Spleen (tissue), 11 donors: ENCODE data around the gene DAPL1. TPM values are rescaled to one million over a fixed set of nuclear protein-coding genes. Genes with fewer than 3 reads are reported as not detected.

ENCODE experiments used
- DNase-seq: peaks from one replicate; pipeline ENCODE4 v3.0.0-alpha.2; 2020
- H3K27ac ChIP-seq, 8 donors: fragments of 200-600 bp; sonication (generic) in 7 of 8; 1 replicate in 4 of 8; 2 replicates in 4 of 8; pipeline versions ENCODE4 v1.5.0 to v1.8.0; 2016 to 2021; ENCODE audit warnings: inconsistent platforms in 4 of 8, mild to moderate bottlenecking in 4 of 8, moderate library complexity in 1 of 8
- H3K27me3 ChIP-seq, 7 donors: fragments of 200-600 bp; sonication (generic) in 6 of 7; replicated peaks in 1 of 7; 1 replicate in 4 of 7; 2 replicates in 3 of 7; pipeline versions ENCODE4 v1.5.0 to v1.8.0; 2016 to 2021; ENCODE audit warnings: inconsistent platforms in 3 of 7, mild to moderate bottlenecking in 1 of 7
- H3K36me3 ChIP-seq, 6 donors: fragments of 200-600 bp; sonication (generic) in 5 of 6; 1 replicate in 4 of 6; 2 replicates in 2 of 6; pipeline versions ENCODE4 v1.5.0 to v1.8.0; 2016 to 2021; ENCODE audit warnings: inconsistent platforms in 2 of 6
- H3K4me1 ChIP-seq, 6 donors: fragments of 200-600 bp; sonication (generic) in 5 of 6; 1 replicate in 3 of 6; 2 replicates in 3 of 6; pipeline versions ENCODE4 v1.5.0 to v1.8.0; 2016 to 2021; ENCODE audit warnings: inconsistent platforms in 3 of 6
- H3K4me3 ChIP-seq, 8 donors: fragments of 200-600 bp; sonication (generic) in 7 of 8; 1 replicate in 4 of 8; 2 replicates in 4 of 8; pipeline versions ENCODE4 v1.5.0 to v1.8.0; 2016 to 2021; ENCODE audit warnings: inconsistent platforms in 4 of 8, mild to moderate bottlenecking in 4 of 8, moderate library complexity in 2 of 8
- H3K9me3 ChIP-seq, 8 donors: fragments of 200-600 bp; sonication (generic) in 7 of 8; 1 replicate in 4 of 8; 2 replicates in 4 of 8; pipeline versions ENCODE4 v1.5.0 to v1.8.0; 2016 to 2021; ENCODE audit warnings: inconsistent platforms in 4 of 8
- CTCF ChIP-seq, 11 experiments: fragments of 200-600 bp in 7 of 11; fragments of 450-650 bp in 4 of 11; sonication (generic) in 4 of 11; IDR thresholded peaks in 8 of 11; conservative IDR thresholded peaks in 3 of 11; 1 replicate in 7 of 11; 2 replicates in 4 of 11; pipeline versions ENCODE4 v1.4.0 to v1.8.0; 2016 to 2021; ENCODE audit warnings: antibody characterized with exemption in 11 of 11, inconsistent platforms in 4 of 11, mild to moderate bottlenecking in 1 of 11
- POLR2A ChIP-seq, 3 donors: fragments of 450-650 bp; IDR thresholded peaks; one replicate each; pipeline ENCODE4 v1.5.1; 2017; ENCODE audit warnings: antibody characterized with exemption in 3 of 3, mild to moderate bottlenecking in 1 of 3
- POLR2AphosphoS5 ChIP-seq, 3 donors: sonication (generic); formaldehyde crosslinking; IDR thresholded peaks; one replicate each; pipeline ENCODE4 v1.5.1; 2017; ENCODE audit warnings: antibody characterized with exemption in 3 of 3
- WGBS, 5 donors: extraction: QIAGEN DNeasy Blood & Tissue Kit in 3 of 5; methylation state at CpG; one replicate each; pipeline versions ENCODE4 v1.1.5 to v1.1.7; 2013 to 2018; 5-methylcytosine and 5-hydroxymethylcytosine counted together
- intact Hi-C: fragments of 100-400 bp; cut with DNase I; formaldehyde crosslinking; loops from one replicate; pipeline ENCODE4 v1.15.0; 2023; ENCODE audit warnings: low total_unique reads
- polyA plus RNA-seq, 3 donors: library from polyadenylated mRNA; stranded (reverse); fragments of 200-250 nt; gene quantifications; one replicate each; pipeline ENCODE4 v1.2.1, GENCODE V29; 2013
- total RNA-seq, 7 donors: library from RNA; depleted of rRNA in 3 of 7; stranded (reverse); fragments of >200 nt in 3 of 7; fragmentation: NEBNext Ultra II Directional in 4 of 7; extraction: Animal tissue kit (Norgen Biotek cat#: 25700) in 4 of 7; gene quantifications; one replicate each; pipeline versions ENCODE4 v1.1.0 to v1.2.1, GENCODE V29; 2016 to 2021
- donor health status: healthy with polysubstance abuse.
- donor health status: DM: no; HTN: no; CAD: no; lungs with moderate emphysema.
- donor health status: DM: no; HTN: no; CAD: no.
- donor health status: Bipolar disorder and iron deficiency.
- donor health status: healthy.
- donor health status: DM: no; HTN: no; CAD: no.
- donor health status: DM: yes; HTN: yes; CAD: no.

The DAPL1 gene
- total and polyA plus RNA-seq, 10 donors = 0.21 to 4.1 (median 0.73) TPM; not detected in 7

GRCh38 chr2:158829167-158829566 is 34.0 kb downstream of the DAPL1 start:
- Histone ChIP-seq H3K4me1 (no peaks in the 10 kb centered on the region), H3K36me3 (no peaks in the 10 kb centered on the region), H3K27ac (no peak overlapping the region), H3K27me3 (peaks cover 0 to 7% (median 0%) of the 10 kb centered on the region in 7 donors), H3K4me3 (no peak overlapping the region), H3K9me3 (no peaks in the 10 kb centered on the region)
- intact Hi-C loops = no loop called here
- no peak for TF ChIP-seq POLR2AphosphoS5 (IDR thresholded peaks at IDR 0.05)
- TF ChIP-seq POLR2A (IDR thresholded peaks at IDR 0.05) = no peak
- no peak for TF ChIP-seq CTCF (IDR thresholded peaks at IDR 0.05 in 8 of 11, conservative IDR thresholded peaks at IDR 0.05 in 3 of 11)
- WGBS, 5 donors = 87 to 96% (median 91%) methylated on average over 4 of the region's 4 CpGs
- no peak for DNase-seq

- no peak overlapping the region for H3K4me3 ChIP-seq
- WGBS, 5 donors = 86 to 92% (median 90%) methylated on average over 4 of the region's 4 CpGs
- no peaks in the 10 kb centered on the region for H3K9me3 ChIP-seq
- no peak for DNase-seq
- intact Hi-C loops = no loop called here
- H3K27me3 ChIP-seq = peaks cover 0 to 7% (median 0%) of the 10 kb centered on the region in 7 donors
- no peak overlapping the region for H3K27ac ChIP-seq
- TF ChIP-seq POLR2AphosphoS5 (IDR thresholded peaks at IDR 0.05) = no peak
- no peak for TF ChIP-seq CTCF (IDR thresholded peaks at IDR 0.05 in 8 of 11, conservative IDR thresholded peaks at IDR 0.05 in 3 of 11)
- TF ChIP-seq POLR2A (IDR thresholded peaks at IDR 0.05) = no peak
- no peaks in the 10 kb centered on the region for H3K36me3 ChIP-seq
- H3K4me1 ChIP-seq = no peaks in the 10 kb centered on the region
These were observed 35.1 kb downstream of the DAPL1 start for GRCh38 chr2:158830201-158830600.

GRCh38 chr2:158835431-158835830 is 40.3 kb downstream of the DAPL1 start:
- no peaks in the 10 kb centered on the region for H3K36me3 ChIP-seq
- intact Hi-C loops = no loop called here
- DNase-seq = no peak
- no peaks in the 10 kb centered on the region for H3K9me3 ChIP-seq
- no peak overlapping the region for H3K4me3 ChIP-seq
- no peaks in the 10 kb centered on the region for H3K4me1 ChIP-seq
- no peak overlapping the region for H3K27ac ChIP-seq
- 72 to 97% (median 85%) methylated on average over 3 of the region's 3 CpGs for WGBS, 5 donors
- no peak for TF ChIP-seq CTCF (IDR thresholded peaks at IDR 0.05 in 8 of 11, conservative IDR thresholded peaks at IDR 0.05 in 3 of 11)
- no peak for TF ChIP-seq POLR2A (IDR thresholded peaks at IDR 0.05)
- TF ChIP-seq POLR2AphosphoS5 (IDR thresholded peaks at IDR 0.05) = no peak
- H3K27me3 ChIP-seq = peaks cover 0 to 3% (median 0%) of the 10 kb centered on the region in 7 donors

GRCh38 chr2:158837645-158838044 is 42.5 kb downstream of the DAPL1 start:
- no peak for DNase-seq
- no peaks in the 10 kb centered on the region for H3K36me3 ChIP-seq
- H3K9me3 ChIP-seq = no peaks in the 10 kb centered on the region
- intact Hi-C loops = no loop called here
- no peak overlapping the region for H3K4me3 ChIP-seq
- TF ChIP-seq CTCF (IDR thresholded peaks at IDR 0.05 in 8 of 11, conservative IDR thresholded peaks at IDR 0.05 in 3 of 11) (no peak), POLR2A (IDR thresholded peaks at IDR 0.05) (no peak), POLR2AphosphoS5 (IDR thresholded peaks at IDR 0.05) (no peak)
- no peaks in the 10 kb centered on the region for H3K4me1 ChIP-seq
- H3K27me3 ChIP-seq = no peaks in the 10 kb centered on the region
- 73 to 91% (median 84%) methylated on average over 2 of the region's 2 CpGs for WGBS, 5 donors
- H3K27ac ChIP-seq = no peak overlapping the region
